Sigmoid colon (tissue), 4 donors: ENCODE measurements around the gene FAM240B.

ENCODE experiments used
- EP300 ChIP-seq, 4 donors: sonication (generic); formaldehyde crosslinking; IDR thresholded peaks; one replicate each; pipeline ENCODE4 v1.6.1; 2017; ENCODE audit warnings: antibody characterized with exemption in 4 of 4
- POLR2A ChIP-seq, 2 donors: fragments of 450-650 bp; IDR thresholded peaks; one replicate each; pipeline ENCODE4 v1.6.1; 2016; ENCODE audit warnings: antibody characterized with exemption in 2 of 2, mild to moderate bottlenecking in 2 of 2, moderate library complexity in 2 of 2
- POLR2AphosphoS5 ChIP-seq, 4 donors: sonication (generic); formaldehyde crosslinking; IDR thresholded peaks; one replicate each; pipeline ENCODE4 v1.6.1; 2017; ENCODE audit warnings: antibody characterized with exemption in 4 of 4
- TF ChIP-seq, protein P1 (sequence below), 4 experiments: fragments of 450-650 bp in 3 of 4; fragments of 200-600 bp in 1 of 4; IDR thresholded peaks; one replicate each; pipeline ENCODE4 v1.5.1; 2016 to 2019; ENCODE audit warnings: antibody characterized with exemption in 4 of 4, mild to moderate bottlenecking in 3 of 4, moderate library complexity in 2 of 4

- TF ChIP-seq POLR2A (IDR thresholded peaks at IDR 0.05) (no peak), EP300 (IDR thresholded peaks at IDR 0.05) (no peak), POLR2AphosphoS5 (IDR thresholded peaks at IDR 0.05) (no peak)
- TF ChIP-seq, protein P1, sequence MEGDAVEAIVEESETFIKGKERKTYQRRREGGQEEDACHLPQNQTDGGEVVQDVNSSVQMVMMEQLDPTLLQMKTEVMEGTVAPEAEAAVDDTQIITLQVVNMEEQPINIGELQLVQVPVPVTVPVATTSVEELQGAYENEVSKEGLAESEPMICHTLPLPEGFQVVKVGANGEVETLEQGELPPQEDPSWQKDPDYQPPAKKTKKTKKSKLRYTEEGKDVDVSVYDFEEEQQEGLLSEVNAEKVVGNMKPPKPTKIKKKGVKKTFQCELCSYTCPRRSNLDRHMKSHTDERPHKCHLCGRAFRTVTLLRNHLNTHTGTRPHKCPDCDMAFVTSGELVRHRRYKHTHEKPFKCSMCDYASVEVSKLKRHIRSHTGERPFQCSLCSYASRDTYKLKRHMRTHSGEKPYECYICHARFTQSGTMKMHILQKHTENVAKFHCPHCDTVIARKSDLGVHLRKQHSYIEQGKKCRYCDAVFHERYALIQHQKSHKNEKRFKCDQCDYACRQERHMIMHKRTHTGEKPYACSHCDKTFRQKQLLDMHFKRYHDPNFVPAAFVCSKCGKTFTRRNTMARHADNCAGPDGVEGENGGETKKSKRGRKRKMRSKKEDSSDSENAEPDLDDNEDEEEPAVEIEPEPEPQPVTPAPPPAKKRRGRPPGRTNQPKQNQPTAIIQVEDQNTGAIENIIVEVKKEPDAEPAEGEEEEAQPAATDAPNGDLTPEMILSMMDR (IDR thresholded peaks at IDR 0.05) = no peak
Measured at GRCh38 chr9:38671748-38672147, 48.2 kb downstream of the FAM240B start.
